GM18502 (cell line): ENCODE data around the gene TTC27.
"Not testable (repeated sequence)": the region's sequence is repeated elsewhere in the genome, so short reads cannot be mapped to it uniquely, and the experiment has no call there.

Source experiments
- ATAC-seq: cut with Tn5 transposase; IDR thresholded peaks from one replicate; pipeline ENCODE4 v1.9.1; 2021; ENCODE audit warnings: mild to moderate bottlenecking; ENCODE audit not compliant: unreplicated experiment, poor library complexity

Gene TTC27

GRCh38 chr2:32841931-32842898 lies 214.4 kb downstream of the TTC27 start:
- no peak for ATAC-seq

- ATAC-seq: no peak
Measured at GRCh38 chr2:32843699-32844098, 215.8 kb downstream of the TTC27 start.

- ATAC-seq: no peak
Measured at GRCh38 chr2:32844253-32844652, 216.4 kb downstream of the TTC27 start.

- ATAC-seq: not testable (repeated sequence)
Measured at GRCh38 chr2:32846274-32846673, 218.4 kb downstream of the TTC27 start.

GRCh38 chr2:32847734-32848133 lies 219.9 kb downstream of the TTC27 start:
- ATAC-seq: no peak

GRCh38 chr2:32849456-32850194 lies 221.8 kb downstream of the TTC27 start:
- ATAC-seq: no peak

- no peak for ATAC-seq
Measured at GRCh38 chr2:32851777-32852439, 224.1 kb downstream of the TTC27 start.

- no peak for ATAC-seq
Measured at GRCh38 chr2:32852856-32853255, 225.0 kb downstream of the TTC27 start.

GRCh38 chr2:32856891-32857290 lies 229.0 kb downstream of the TTC27 start:
- no peak for ATAC-seq

- ATAC-seq: no peak
Measured at GRCh38 chr2:32858713-32859112, 230.9 kb downstream of the TTC27 start.

GRCh38 chr2:32860385-32860784 lies 232.5 kb downstream of the TTC27 start:
- no peak for ATAC-seq

- no peak for ATAC-seq
Measured at GRCh38 chr2:32862269-32863055, 234.6 kb downstream of the TTC27 start.

GRCh38 chr2:32863326-32863725 lies 235.5 kb downstream of the TTC27 start:
- no peak for ATAC-seq

- ATAC-seq: no peak
Measured at GRCh38 chr2:32863803-32864202, 236.0 kb downstream of the TTC27 start.

- no peak for ATAC-seq
Measured at GRCh38 chr2:32864334-32865111, 236.7 kb downstream of the TTC27 start.

GRCh38 chr2:32865399-32866068 lies 237.7 kb downstream of the TTC27 start:
- ATAC-seq: no peak

- ATAC-seq: not testable (repeated sequence)
Measured at GRCh38 chr2:32866462-32866861, 238.6 kb downstream of the TTC27 start.
